HG03097 (cell line): ENCODE data around the gene THOC2.
"Not testable (repeated sequence)": the region's sequence is repeated elsewhere in the genome, so short reads cannot be mapped to it uniquely, and the experiment has no call there.

ENCODE experiments used
- ATAC-seq: cut with Tn5 transposase; IDR thresholded peaks from one replicate; pipeline ENCODE4 v1.9.1; 2021; ENCODE audit not compliant: unreplicated experiment, low FRiP score

THOC2 gene

GRCh38 chrX:123732670-123733363 lies at the start of gene THOC2:
THOC2 (minus strand) TSS chrX:123733052; CDS start chrX:123733022, 30 bp downstream.
- ATAC-seq = peak; percentile 76

GRCh38 chrX:123781786-123782185 lies 48.9 kb upstream of the THOC2 start:
- ATAC-seq = not testable (repeated sequence)

GRCh38 chrX:123779908-123780396 lies 47.1 kb upstream of the THOC2 start:
- ATAC-seq = no peak

- ATAC-seq = no peak
These were observed 40.6 kb upstream of the THOC2 start for GRCh38 chrX:123773258-123773988.

- ATAC-seq = peak; percentile 76
These were observed 38.7 kb upstream of the THOC2 start for GRCh38 chrX:123771449-123772064.

GRCh38 chrX:123764967-123765871 lies 32.4 kb upstream of the THOC2 start:
- ATAC-seq = peak; percentile 93

GRCh38 chrX:123759849-123760248 lies 27.0 kb upstream of the THOC2 start:
- not testable (repeated sequence) for ATAC-seq

GRCh38 chrX:123757794-123758193 lies 24.9 kb upstream of the THOC2 start:
- not testable (repeated sequence) for ATAC-seq

- ATAC-seq = no peak
These were observed 23.5 kb upstream of the THOC2 start for GRCh38 chrX:123756320-123756719.

- no peak for ATAC-seq
These were observed 22.3 kb upstream of the THOC2 start for GRCh38 chrX:123755107-123755506.

GRCh38 chrX:123753656-123754350 lies 21.0 kb upstream of the THOC2 start:
- ATAC-seq = no peak

- ATAC-seq = no peak
These were observed 16.8 kb upstream of the THOC2 start for GRCh38 chrX:123749643-123750042.

GRCh38 chrX:123745511-123745910 lies 12.7 kb upstream of the THOC2 start:
- no peak for ATAC-seq

- ATAC-seq = no peak
These were observed 10.5 kb upstream of the THOC2 start for GRCh38 chrX:123743312-123743711.

GRCh38 chrX:123742440-123742839 lies 9.6 kb upstream of the THOC2 start:
- ATAC-seq = no peak

- no peak for ATAC-seq
These were observed 7.7 kb upstream of the THOC2 start for GRCh38 chrX:123740536-123740935.

- ATAC-seq = no peak
These were observed 7.2 kb upstream of the THOC2 start for GRCh38 chrX:123740006-123740405.

- no peak for ATAC-seq
These were observed 6.6 kb upstream of the THOC2 start for GRCh38 chrX:123739474-123739873.

GRCh38 chrX:123738378-123738940 lies 5.6 kb upstream of the THOC2 start:
- no peak for ATAC-seq
